Measurements from ENCODE around the gene HERC2.

HERC2 gene

GRCh38 chr15:28120359-28120640 lies 201.7 kb downstream of the HERC2 start:
- in situ Hi-C loops (cut with MboI; ENCODE audit: low pct_unique_long_range_greater_than_20kb, low sequenced_read_pairs), result no loop called here
- DNase-seq, result no peak

GRCh38 chr15:28118531-28118930 lies 203.4 kb downstream of the HERC2 start:
- DNase-seq, result no peak
- in situ Hi-C loops (cut with MboI; ENCODE audit: low pct_unique_long_range_greater_than_20kb, low sequenced_read_pairs), result no loop called here

- DNase-seq, result no peak
- in situ Hi-C loops (cut with MboI; ENCODE audit: low pct_unique_long_range_greater_than_20kb, low sequenced_read_pairs), result no loop called here
Measured at GRCh38 chr15:28118083-28118482, 203.9 kb downstream of the HERC2 start.

GRCh38 chr15:28117432-28117990 lies 204.5 kb downstream of the HERC2 start:
- in situ Hi-C loops (cut with MboI; ENCODE audit: low pct_unique_long_range_greater_than_20kb, low sequenced_read_pairs), result no loop called here
- no peak for DNase-seq

- no peak for DNase-seq
- in situ Hi-C loops (cut with MboI; ENCODE audit: low pct_unique_long_range_greater_than_20kb, low sequenced_read_pairs), result no loop called here
Measured at GRCh38 chr15:28116521-28117431, 205.2 kb downstream of the HERC2 start.

GRCh38 chr15:28115871-28116270 lies 206.1 kb downstream of the HERC2 start:
- in situ Hi-C loops (cut with MboI; ENCODE audit: low pct_unique_long_range_greater_than_20kb, low sequenced_read_pairs), result no loop called here
- no peak for DNase-seq

- in situ Hi-C loops (cut with MboI; ENCODE audit: low pct_unique_long_range_greater_than_20kb, low sequenced_read_pairs), result no loop called here
Measured at GRCh38 chr15:28114721-28115622, 207.0 kb downstream of the HERC2 start.

GRCh38 chr15:28114114-28114455 lies 207.9 kb downstream of the HERC2 start:
- no peak for DNase-seq
- in situ Hi-C loops (cut with MboI; ENCODE audit: low pct_unique_long_range_greater_than_20kb, low sequenced_read_pairs), result no loop called here

More at GRCh38 chr15:28114721-28115622, 207.0 kb downstream of the HERC2 start:
- DNase-seq, result no peak

- in situ Hi-C loops (cut with MboI; ENCODE audit: low pct_unique_long_range_greater_than_20kb, low sequenced_read_pairs), result no loop called here
Measured at GRCh38 chr15:28113394-28114113, 208.4 kb downstream of the HERC2 start.

GRCh38 chr15:28112962-28113361 lies 209.0 kb downstream of the HERC2 start:
- DNase-seq, result no peak
- in situ Hi-C loops (cut with MboI; ENCODE audit: low pct_unique_long_range_greater_than_20kb, low sequenced_read_pairs), result no loop called here

More at GRCh38 chr15:28113394-28114113, 208.4 kb downstream of the HERC2 start:
- DNase-seq, result no peak

GRCh38 chr15:28112101-28112760 lies 209.7 kb downstream of the HERC2 start:
- DNase-seq, result no peak
- in situ Hi-C loops (cut with MboI; ENCODE audit: low pct_unique_long_range_greater_than_20kb, low sequenced_read_pairs), result no loop called here

GRCh38 chr15:28111543-28111942 lies 210.4 kb downstream of the HERC2 start:
- DNase-seq, result no peak
- in situ Hi-C loops (cut with MboI; ENCODE audit: low pct_unique_long_range_greater_than_20kb, low sequenced_read_pairs), result no loop called here

GRCh38 chr15:28110481-28110881 lies 211.5 kb downstream of the HERC2 start:
- in situ Hi-C loops (cut with MboI; ENCODE audit: low pct_unique_long_range_greater_than_20kb, low sequenced_read_pairs), result no loop called here
- DNase-seq, result no peak

GRCh38 chr15:28109626-28110455 lies 212.1 kb downstream of the HERC2 start:
- no peak for DNase-seq
- in situ Hi-C loops (cut with MboI; ENCODE audit: low pct_unique_long_range_greater_than_20kb, low sequenced_read_pairs), result no loop called here

- DNase-seq, result peak; percentile 31
- in situ Hi-C loops (cut with MboI; ENCODE audit: low pct_unique_long_range_greater_than_20kb, low sequenced_read_pairs), result no loop called here
Measured at GRCh38 chr15:28107904-28108275, 214.1 kb downstream of the HERC2 start.

- in situ Hi-C loops (cut with MboI; ENCODE audit: low pct_unique_long_range_greater_than_20kb, low sequenced_read_pairs), result no loop called here
Measured at GRCh38 chr15:28107111-28107903, 214.7 kb downstream of the HERC2 start.

More at GRCh38 chr15:28107111-28107903, 214.7 kb downstream of the HERC2 start:
- DNase-seq, result no peak
